H1 (cell line): ENCODE results near the gene SPPL3. TPM values are rescaled to one million over a fixed set of nuclear protein-coding genes. Genes with fewer than 3 reads are reported as not detected.

Experiments
- CTCF ChIA-PET: fragments of 300-600 bp; sonication (Branson Sonifier 250); formaldehyde crosslinking; loops from one replicate; lab custom pipeline; 2021; ENCODE audit not compliant: partially characterized antibody; lab: Charles Lee
- POLR2A ChIA-PET: fragments of 300-600 bp; sonication (Branson Sonifier 250); formaldehyde crosslinking; loops from one replicate; lab custom pipeline; 2021; ENCODE audit warnings: inconsistent platforms; ENCODE audit not compliant: partially characterized antibody; lab: Charles Lee
- DNase-seq, 2 experiments: peaks; one replicate each; pipeline versions ENCODE4 v3.0.0 to v3.0.0-alpha.2; 2010 to 2022; ENCODE audit warnings: low spot score in 2 of 2, low read depth in 1 of 2, mixed read lengths in 1 of 2
- FAIRE-seq: peaks from 2 replicates; lab custom pipeline; 2011; peaks lifted over from hg19 to GRCh38; lab: Jason Lieb, UNC
- H2AFZ ChIP-seq: 2 replicates; pipeline ENCODE4 v1.8.1; 2012; ENCODE audit warnings: low read length, inconsistent platforms
- H2AK5ac ChIP-seq: 2 replicates; pipeline ENCODE4 v1.6.1; 2013; ENCODE audit warnings: low read depth, low read length
- H2BK120ac ChIP-seq: replicated peaks from 2 replicates; pipeline ENCODE3; 2013; ENCODE audit warnings: low read depth, low read length, inconsistent platforms
- H2BK12ac ChIP-seq: 2 replicates; pipeline ENCODE4 v1.6.1; 2013; ENCODE audit warnings: low read depth, low read length
- H2BK15ac ChIP-seq: 2 replicates; pipeline ENCODE4 v1.6.1; 2013; ENCODE audit warnings: low read length
- H2BK20ac ChIP-seq: 2 replicates; pipeline ENCODE4 v1.6.1; 2013; ENCODE audit warnings: low read length
- H2BK5ac ChIP-seq: 2 replicates; pipeline ENCODE4 v1.6.1; 2013; ENCODE audit warnings: low read depth, low read length
- H3K14ac ChIP-seq: 2 replicates; pipeline ENCODE4 v1.6.1; 2013; ENCODE audit warnings: inconsistent platforms; ENCODE audit not compliant: insufficient read length
- H3K18ac ChIP-seq: 2 replicates; pipeline ENCODE4 v1.6.1; 2013; ENCODE audit warnings: low read length; ENCODE audit errors: extremely low read depth
- H3K23ac ChIP-seq: 2 replicates; pipeline ENCODE4 v1.6.1; 2013; ENCODE audit warnings: inconsistent platforms; ENCODE audit not compliant: insufficient read length
- H3K23me2 ChIP-seq: 2 replicates; pipeline ENCODE4 v1.6.1; 2013; ENCODE audit warnings: low read depth, low read length
- H3K27ac ChIP-seq: 2 replicates; pipeline ENCODE4 v1.6.1; 2011; ENCODE audit warnings: low read depth, low read length, inconsistent platforms
- H3K27me3 ChIP-seq, 4 experiments: replicated peaks in 1 of 4; 1 replicate in 1 of 4; 2 replicates in 3 of 4; pipeline versions ENCODE4 v1.6.1 to v1.8.1; 2011 to 2013; ENCODE audit warnings: low read length in 3 of 4, mild to moderate bottlenecking in 3 of 4, inconsistent platforms in 2 of 4, mixed read lengths in 2 of 4, moderate library complexity in 1 of 4; ENCODE audit not compliant: control insufficient read depth in 3 of 4, insufficient read depth in 3 of 4; ENCODE audit errors: extremely low read depth in 1 of 4
- H3K36me3 ChIP-seq, 4 experiments: 2 replicates each; pipeline versions ENCODE4 v1.6.1 to v1.8.1; 2011 to 2013; ENCODE audit warnings: mild to moderate bottlenecking in 4 of 4, low read length in 3 of 4, moderate library complexity in 2 of 4, control low read depth in 1 of 4, inconsistent platforms in 1 of 4; ENCODE audit not compliant: insufficient read depth in 4 of 4, control insufficient read depth in 2 of 4
- H3K4ac ChIP-seq: replicated peaks from 2 replicates; pipeline ENCODE3; 2013; ENCODE audit warnings: low read length, low read depth, mixed read lengths, inconsistent platforms; ENCODE audit not compliant: insufficient read length
- H3K4me1 ChIP-seq, 4 experiments: replicated peaks in 1 of 4; 1 replicate in 1 of 4; 2 replicates in 3 of 4; pipeline versions ENCODE4 v1.6.1 to v1.8.1; 2011 to 2013; ENCODE audit warnings: low read length in 3 of 4, inconsistent platforms in 2 of 4, mixed read lengths in 1 of 4; ENCODE audit not compliant: insufficient read depth in 4 of 4, control insufficient read depth in 3 of 4
- H3K4me2 ChIP-seq, 2 experiments: 2 replicates each; pipeline versions ENCODE4 v1.6.1 to v1.8.1; 2011 to 2013; ENCODE audit warnings: low read depth in 2 of 2, low read length in 2 of 2, control low read depth in 1 of 2, inconsistent platforms in 1 of 2, mild to moderate bottlenecking in 1 of 2; ENCODE audit not compliant: insufficient read depth in 1 of 2
- H3K4me3 ChIP-seq, 4 experiments: fragments of 200-600, 300-600 bp in 1 of 4; sonication (generic), shearing (Covaris generic), sonication (Bioruptor Twin) in 1 of 4; 2 replicates each; pipeline versions ENCODE4 v1.5.1 to v1.8.1; 2011 to 2016; ENCODE audit warnings: low read length in 4 of 4, low read depth in 3 of 4, control low read depth in 2 of 4, inconsistent platforms in 2 of 4, mild to moderate bottlenecking in 2 of 4, mixed read lengths in 1 of 4, moderate library complexity in 1 of 4; ENCODE audit not compliant: insufficient read depth in 2 of 4; ENCODE audit errors: extremely low read depth in 1 of 4
- H3K56ac ChIP-seq: replicated peaks from 2 replicates; pipeline ENCODE3; 2013; ENCODE audit warnings: low read depth, mild to moderate bottlenecking, mixed read lengths, low read length, inconsistent platforms; ENCODE audit not compliant: insufficient read length
- H3K79me1 ChIP-seq: 2 replicates; pipeline ENCODE4 v1.6.1; 2013; ENCODE audit warnings: low read depth, low read length, control low read depth
- H3K79me2 ChIP-seq, 2 experiments: 2 replicates each; pipeline versions ENCODE4 v1.6.1 to v1.8.1; 2012 to 2013; ENCODE audit warnings: low read length in 2 of 2, mild to moderate bottlenecking in 2 of 2, inconsistent platforms in 1 of 2; ENCODE audit not compliant: insufficient read depth in 2 of 2, control insufficient read depth in 1 of 2
- H3K9ac ChIP-seq, 4 experiments: replicated peaks in 1 of 4; 1 replicate in 1 of 4; 2 replicates in 3 of 4; pipeline versions ENCODE4 v1.6.1 to v1.8.1; 2011 to 2013; ENCODE audit warnings: low read depth in 3 of 4, low read length in 3 of 4, control low read depth in 2 of 4, mild to moderate bottlenecking in 2 of 4, moderate library complexity in 2 of 4, inconsistent platforms in 1 of 4; ENCODE audit errors: extremely low read depth in 1 of 4
- H3K9me3 ChIP-seq, 2 experiments: 2 replicates each; pipeline versions ENCODE4 v1.6.1 to v1.8.1; 2012 to 2013; ENCODE audit warnings: mild to moderate bottlenecking in 2 of 2, moderate library complexity in 2 of 2, control low read depth in 1 of 2, inconsistent platforms in 1 of 2, low read depth in 1 of 2, low read length in 1 of 2, mixed read lengths in 1 of 2; ENCODE audit not compliant: insufficient read depth in 2 of 2
- H4K20me1 ChIP-seq, 2 experiments: replicated peaks in 1 of 2; 2 replicates each; pipeline versions ENCODE3 to v1.8.1; 2011 to 2013; ENCODE audit warnings: inconsistent platforms in 2 of 2, low read length in 2 of 2, mild to moderate bottlenecking in 1 of 2; ENCODE audit not compliant: insufficient read depth in 2 of 2, control insufficient read depth in 1 of 2
- H4K5ac ChIP-seq: 2 replicates; pipeline ENCODE4 v1.6.1; 2013; ENCODE audit warnings: low read length, low read depth, mixed read lengths, inconsistent platforms; ENCODE audit not compliant: insufficient read length
- H4K8ac ChIP-seq: 2 replicates; pipeline ENCODE4 v1.8.0; 2013; ENCODE audit warnings: mild to moderate bottlenecking, moderate library complexity, low read length, inconsistent platforms; ENCODE audit not compliant: insufficient read depth; ENCODE audit errors: extremely low read depth
- H4K91ac ChIP-seq: replicated peaks from 2 replicates; pipeline ENCODE3; 2013; ENCODE audit warnings: low read length, mixed read lengths, inconsistent platforms; ENCODE audit not compliant: insufficient read length
- WGBS, 2 experiments: shearing (Covaris generic) in 1 of 2; methylation state at CpG; one replicate each; pipeline versions ENCODE4 v1.1.6 to v1.1.7; 2013 to 2015; ENCODE audit warnings: low lambda C conversion rate in 2 of 2, mixed read lengths in 2 of 2, inconsistent platforms in 1 of 2, low coverage in 1 of 2, missing lambda C conversion rate in 1 of 2; ENCODE audit not compliant: insufficient replicate concordance in 2 of 2, insufficient coverage in 1 of 2, insufficient read length in 1 of 2; ENCODE audit errors: extremely low coverage in 1 of 2, missing lambda C conversion rate in 1 of 2; 5-methylcytosine and 5-hydroxymethylcytosine counted together
- polyA plus RNA-seq, 7 experiments: library from polyadenylated mRNA; depleted of rRNA in 3 of 7; stranded (reverse) in 5 of 7; unstranded in 2 of 7; fragments of >200 nt in 5 of 7; fragments of 200-250 nt in 2 of 7; gene quantifications; 1 replicate in 5 of 7; 2 replicates in 1 of 7; 4 replicates in 1 of 7; pipeline versions ENCODE4 v1.2.1 to v1.2.3, GENCODE V29; 2011 to 2013; ENCODE audit warnings: missing spikeins in 2 of 7, mixed read lengths in 2 of 7
- total RNA-seq: library from RNA; stranded (reverse); fragmentation: NEBNext Ultra II Directional; extraction: Animal tissue kit (Norgen Biotek cat#: 25700); gene quantifications from 2 replicates; pipeline ENCODE4 v1.2.1, GENCODE V29; 2021

SPPL3 gene
- total and polyA plus RNA-seq, 2 of the 8 experiments (the other 6 are each of a cell fraction or from before 2014, with no cell fraction given), result 27.3 to 48.4 TPM

- no peak overlapping the region for H2BK120ac ChIP-seq
- no peaks in the 10 kb centered on the region for H3K23me2 ChIP-seq
- no peaks in the 10 kb centered on the region for H3K9me3 ChIP-seq
- no peak for DNase-seq
- no peak overlapping the region for H3K4ac ChIP-seq
- H4K5ac ChIP-seq, result no peak overlapping the region
- POLR2A ChIA-PET, result interaction anchor here (0.6 to 0.7 kb wide), 2 partner anchors 134 to 248 kb away, joined by 4 read pairs; no protein-coding TSS in a partner anchor
- H3K36me3 ChIP-seq, result no peaks in the 10 kb centered on the region
- H3K79me1 ChIP-seq, result no peaks in the 10 kb centered on the region
- CTCF ChIA-PET, result interaction anchor here (1.2 to 1.8 kb wide), 3 partner anchors 16 to 213 kb away, joined by 3 to 4 read pairs (median 3); no protein-coding TSS in a partner anchor
- no peaks in the 10 kb centered on the region for H4K20me1 ChIP-seq
- no peak overlapping the region for H4K91ac ChIP-seq
- no peak overlapping the region for H3K4me3 ChIP-seq
- H3K23ac ChIP-seq, result no peak overlapping the region
- no peak overlapping the region for H3K18ac ChIP-seq
- no peak overlapping the region for H3K4me2 ChIP-seq
- no peak overlapping the region for H2BK5ac ChIP-seq
- H4K8ac ChIP-seq, result peak overlapping the region; percentile 14; the same call in 1 of the 2 replicates
- H3K27me3 ChIP-seq, result no peaks in the 10 kb centered on the region
- WGBS, 2 experiments, result 95% methylated on average over 15 of the region's 15 CpGs; no CpG with 5 or more reads in 1 of the 2 experiments
- H2AK5ac ChIP-seq, result no peak overlapping the region
- H3K27ac ChIP-seq, result no peak overlapping the region
- H3K79me2 ChIP-seq, result no peaks in the 10 kb centered on the region
- FAIRE-seq, result no peak
- no peak overlapping the region for H2BK20ac ChIP-seq
- H2AFZ ChIP-seq, result no peak overlapping the region
- H2BK12ac ChIP-seq, result no peak overlapping the region
- H2BK15ac ChIP-seq, result no peak overlapping the region
- no peak overlapping the region for H3K14ac ChIP-seq
- no peaks in the 10 kb centered on the region for H3K4me1 ChIP-seq
- H3K9ac ChIP-seq, result no peak overlapping the region; a peak in 1 of 7 replicates
- H3K56ac ChIP-seq, result no peak overlapping the region
Measured at GRCh38 chr12:120744922-120745493, 159.2 kb downstream of the SPPL3 start.
